AG04450 (cell line): ENCODE results near the gene NCOA3. TPM values are rescaled to one million over a fixed set of nuclear protein-coding genes. Genes with fewer than 3 reads are reported as not detected.
"Not testable (repeated sequence)": the region's sequence is repeated elsewhere in the genome, so short reads cannot be mapped to it uniquely, and the experiment has no call there.

Source experiments
- CTCF ChIA-PET: fragments of 300-600, 350-600 bp; formaldehyde crosslinking; extraction: SDS; loops from one replicate; lab custom pipeline; 2022; ENCODE audit warnings: antibody characterized with exemption, inconsistent platforms; lab: Charles Lee
- POLR2A ChIA-PET: fragments of 350-600 bp; formaldehyde crosslinking; extraction: SDS; loops from one replicate; lab custom pipeline; 2021; ENCODE audit warnings: antibody characterized with exemption, inconsistent platforms; lab: Yijun Ruan, JAX
- DNase-seq: peaks from one replicate; pipeline ENCODE4 v3.0.0-alpha.2; 2011; ENCODE audit warnings: low read depth, low spot score
- H3K27ac ChIP-seq: one replicate; pipeline ENCODE4 v1.5.1; 2012; ENCODE audit warnings: low read depth, low read length, control low read depth
- H3K27me3 ChIP-seq: one replicate; pipeline ENCODE4 v1.6.0; 2012; ENCODE audit warnings: low read length; ENCODE audit not compliant: control insufficient read depth, insufficient read depth
- H3K4me3 ChIP-seq: 2 replicates; pipeline ENCODE4 v1.5.1; 2011; ENCODE audit warnings: mild to moderate bottlenecking, low read depth, low read length, control low read depth
- H3K9me3 ChIP-seq: 2 replicates; pipeline ENCODE4 v1.5.1; 2012; ENCODE audit warnings: low read length; ENCODE audit not compliant: control insufficient read depth, insufficient read depth
- polyA plus RNA-seq: library from polyadenylated mRNA; depleted of rRNA; stranded (reverse); fragments of >200 nt; gene quantifications from 2 replicates; pipeline ENCODE4 v1.2.3, GENCODE V29; 2011
- TF ChIP-seq, protein P1 (sequence below): IDR thresholded peaks from 2 replicates; pipeline ENCODE4 v1.5.1; 2011; ENCODE audit warnings: low read depth, low read length, control low read depth, inconsistent platforms

The NCOA3 gene
- polyA plus RNA-seq, 1 experiment: 25.4 TPM

DNA sequence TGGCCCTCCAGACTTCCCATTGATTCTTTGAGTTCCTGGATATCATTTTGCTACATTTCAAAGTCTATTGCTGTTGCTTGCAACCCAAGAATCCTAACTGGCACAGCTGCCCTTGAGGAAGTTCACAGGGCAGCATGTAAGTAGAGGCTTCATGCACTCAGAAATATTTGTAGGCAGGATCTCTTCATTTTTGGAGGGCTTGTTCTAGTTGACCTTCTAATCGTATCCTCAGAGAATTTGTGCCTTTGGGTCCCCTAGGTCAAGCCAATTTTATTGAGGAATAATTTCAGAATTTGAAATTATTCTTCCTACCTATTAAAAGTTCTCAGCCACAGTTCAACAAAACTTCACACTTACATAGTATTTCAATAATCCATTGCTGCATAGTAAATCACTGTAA is 5.6 kb upstream of the NCOA3 start:
- no peaks in the 10 kb centered on the region for H3K27me3 ChIP-seq
- no peak overlapping the region for H3K4me3 ChIP-seq
- POLR2A ChIA-PET: no interaction called here
- CTCF ChIA-PET: no interaction called here
- H3K9me3 ChIP-seq: no peaks in the 10 kb centered on the region
- TF ChIP-seq, protein P1, sequence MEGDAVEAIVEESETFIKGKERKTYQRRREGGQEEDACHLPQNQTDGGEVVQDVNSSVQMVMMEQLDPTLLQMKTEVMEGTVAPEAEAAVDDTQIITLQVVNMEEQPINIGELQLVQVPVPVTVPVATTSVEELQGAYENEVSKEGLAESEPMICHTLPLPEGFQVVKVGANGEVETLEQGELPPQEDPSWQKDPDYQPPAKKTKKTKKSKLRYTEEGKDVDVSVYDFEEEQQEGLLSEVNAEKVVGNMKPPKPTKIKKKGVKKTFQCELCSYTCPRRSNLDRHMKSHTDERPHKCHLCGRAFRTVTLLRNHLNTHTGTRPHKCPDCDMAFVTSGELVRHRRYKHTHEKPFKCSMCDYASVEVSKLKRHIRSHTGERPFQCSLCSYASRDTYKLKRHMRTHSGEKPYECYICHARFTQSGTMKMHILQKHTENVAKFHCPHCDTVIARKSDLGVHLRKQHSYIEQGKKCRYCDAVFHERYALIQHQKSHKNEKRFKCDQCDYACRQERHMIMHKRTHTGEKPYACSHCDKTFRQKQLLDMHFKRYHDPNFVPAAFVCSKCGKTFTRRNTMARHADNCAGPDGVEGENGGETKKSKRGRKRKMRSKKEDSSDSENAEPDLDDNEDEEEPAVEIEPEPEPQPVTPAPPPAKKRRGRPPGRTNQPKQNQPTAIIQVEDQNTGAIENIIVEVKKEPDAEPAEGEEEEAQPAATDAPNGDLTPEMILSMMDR: no peak
- H3K27ac ChIP-seq: no peak overlapping the region
- DNase-seq: no peak

DNA sequence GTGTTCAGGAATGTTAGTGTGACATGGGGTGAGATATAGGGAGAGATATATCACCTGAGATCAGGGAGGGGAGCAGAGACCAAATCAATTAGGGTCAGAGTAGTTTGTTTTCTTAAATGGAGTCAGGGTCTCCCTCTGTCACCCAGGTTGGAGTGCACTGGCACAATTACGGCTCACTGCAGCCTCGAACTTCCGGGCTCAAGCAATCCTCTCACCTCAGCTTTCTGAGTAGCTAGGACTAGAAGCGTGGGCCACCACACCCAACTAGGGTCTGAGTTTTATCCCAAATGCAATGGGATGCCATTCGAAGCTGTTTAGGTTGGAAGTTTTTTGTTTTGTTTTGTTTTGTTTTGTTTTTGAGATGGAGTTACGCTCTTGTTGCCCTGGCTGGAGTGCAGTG is 3.1 kb upstream of the NCOA3 start:
- TF ChIP-seq, protein P1: no peak
- POLR2A ChIA-PET: no interaction called here

DNA sequence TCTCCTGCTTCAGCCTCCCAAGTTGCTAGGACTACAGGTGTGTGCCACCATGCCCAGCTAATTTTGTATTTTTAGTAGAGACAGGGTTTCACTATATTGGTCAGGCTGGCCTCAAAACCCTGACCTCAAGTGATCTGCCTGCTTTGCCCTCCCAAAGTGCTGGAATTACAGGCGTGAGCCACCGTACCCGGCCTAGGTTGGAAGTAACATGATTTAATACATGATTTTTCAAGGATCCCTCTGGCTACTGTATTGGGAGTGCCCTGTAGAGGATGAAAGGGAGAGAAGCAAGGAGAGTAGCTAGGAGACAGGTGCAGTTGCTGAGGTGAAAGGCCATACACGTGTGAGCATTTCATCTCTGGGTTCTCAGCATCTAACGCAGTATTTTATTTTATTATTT is 2.6 kb upstream of the NCOA3 start:
- no peak for DNase-seq
- H3K9me3 ChIP-seq: no peaks in the 10 kb centered on the region; the same call in 1 of the 2 replicates
- H3K4me3 ChIP-seq: no peak overlapping the region
- H3K27me3 ChIP-seq: no peaks in the 10 kb centered on the region
- CTCF ChIA-PET: no interaction called here
- no peak overlapping the region for H3K27ac ChIP-seq
- POLR2A ChIA-PET: no interaction called here
- TF ChIP-seq, protein P1: no peak

More for the DNA sequence above, 3.1 kb upstream of the NCOA3 start:
- CTCF ChIA-PET: no interaction called here
- no peak overlapping the region for H3K4me3 ChIP-seq
- H3K27ac ChIP-seq: no peak overlapping the region
- H3K27me3 ChIP-seq: no peaks in the 10 kb centered on the region
- no peaks in the 10 kb centered on the region; the same call in 1 of the 2 replicates for H3K9me3 ChIP-seq
- DNase-seq: no peak

DNA sequence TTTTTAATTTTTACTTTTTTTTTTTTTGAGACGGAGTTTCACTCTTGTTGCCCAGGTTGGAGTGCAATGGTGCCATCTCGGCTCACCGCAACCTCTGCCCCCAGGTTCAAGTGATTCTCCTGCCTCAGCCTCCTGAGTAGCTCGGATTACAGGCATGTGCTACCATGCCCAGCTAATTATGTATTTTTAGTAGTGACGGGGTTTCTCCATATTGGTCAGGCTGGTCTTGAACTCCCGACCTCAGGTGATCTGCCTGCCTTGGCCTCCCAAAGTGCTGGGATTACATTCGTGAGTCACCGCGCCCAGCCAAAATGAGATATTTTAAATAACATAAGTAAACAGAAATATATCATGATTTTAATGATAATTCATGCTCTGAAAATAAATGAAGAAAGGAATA is 1.6 kb upstream of the NCOA3 start:
- POLR2A ChIA-PET, CTCF ChIA-PET: not testable (repeated sequence)

DNA sequence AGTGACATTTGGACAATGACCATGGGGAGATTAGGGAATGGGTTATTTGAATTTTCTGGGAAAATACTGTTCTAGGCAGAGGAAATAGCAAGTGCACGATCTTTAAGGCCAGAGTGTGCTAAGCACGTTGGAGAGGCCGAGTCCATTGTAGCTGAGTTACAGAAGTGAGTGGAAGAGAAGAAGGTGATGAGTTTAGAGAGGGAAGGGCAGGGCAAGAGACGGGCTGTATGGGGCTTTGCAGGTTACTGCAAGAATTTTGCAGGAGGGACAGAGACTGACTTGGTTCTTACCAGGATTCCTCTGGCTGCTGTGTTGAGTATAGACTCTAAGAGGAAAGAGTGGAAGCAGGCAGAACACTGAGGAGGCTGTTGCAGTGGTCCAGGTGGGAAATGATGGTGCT is 1.1 kb upstream of the NCOA3 start:
- no peak overlapping the region for H3K27ac ChIP-seq

More for the DNA sequence above, 1.6 kb upstream of the NCOA3 start:
- DNase-seq, H3K9me3 ChIP-seq, H3K27me3 ChIP-seq, H3K27ac ChIP-seq, H3K4me3 ChIP-seq: not testable (repeated sequence)

More for the DNA sequence above, 1.1 kb upstream of the NCOA3 start:
- Histone ChIP-seq H3K4me3 (no peak overlapping the region; the same call in 1 of the 2 replicates), H3K27me3 (no peaks in the 10 kb centered on the region), H3K9me3 (no peaks in the 10 kb centered on the region; the same call in 1 of the 2 replicates)
- CTCF ChIA-PET: interaction anchor here (1.5 kb wide), 1 partner anchor 228 kb away, joined by 6 read pairs; no protein-coding TSS in a partner anchor
- TF ChIP-seq, protein P1: no peak
- no peak for DNase-seq
- POLR2A ChIA-PET: interaction anchor here (1.3 kb wide), 1 partner anchor 44 kb away, joined by 4 read pairs; no protein-coding TSS in a partner anchor
